Vagina (tissue), 2 donors: ENCODE data around the gene LRRC4C.

Experiments used
- POLR2A ChIP-seq, 2 donors: fragments of 450-650 bp; IDR thresholded peaks; one replicate each; pipeline ENCODE4 v1.6.1; 2017; ENCODE audit warnings: antibody characterized with exemption in 2 of 2, mild to moderate bottlenecking in 2 of 2, moderate library complexity in 2 of 2
- TF ChIP-seq, protein P1 (sequence below), 3 experiments: fragments of 450-650 bp in 2 of 3; fragments of 200-600 bp in 1 of 3; sonication (generic) in 1 of 3; IDR thresholded peaks; one replicate each; pipeline ENCODE4 v1.5.1; 2017 to 2019; ENCODE audit warnings: antibody characterized with exemption in 3 of 3, mild to moderate bottlenecking in 2 of 3, moderate library complexity in 2 of 3

DNA sequence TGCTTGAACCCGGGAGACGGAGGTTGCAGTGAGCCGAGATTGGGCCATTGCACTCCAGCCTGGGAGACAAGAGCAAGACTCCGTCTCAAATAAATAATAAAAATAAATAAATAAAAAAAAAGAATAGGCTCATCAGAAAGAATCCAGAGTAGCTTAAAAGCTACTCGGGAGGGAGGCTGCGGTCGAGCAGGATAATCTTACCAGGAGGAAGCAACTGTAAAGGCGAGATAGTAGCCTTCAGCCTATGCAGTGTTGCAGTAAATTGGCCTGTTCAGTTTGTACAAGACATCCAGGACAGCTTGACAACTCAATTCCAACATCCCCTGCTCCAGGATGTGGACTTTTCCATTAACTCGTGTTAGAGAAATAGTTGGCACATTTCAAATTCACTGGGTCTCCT lies 1164.7 kb downstream of the LRRC4C start:
- TF ChIP-seq, protein P1, sequence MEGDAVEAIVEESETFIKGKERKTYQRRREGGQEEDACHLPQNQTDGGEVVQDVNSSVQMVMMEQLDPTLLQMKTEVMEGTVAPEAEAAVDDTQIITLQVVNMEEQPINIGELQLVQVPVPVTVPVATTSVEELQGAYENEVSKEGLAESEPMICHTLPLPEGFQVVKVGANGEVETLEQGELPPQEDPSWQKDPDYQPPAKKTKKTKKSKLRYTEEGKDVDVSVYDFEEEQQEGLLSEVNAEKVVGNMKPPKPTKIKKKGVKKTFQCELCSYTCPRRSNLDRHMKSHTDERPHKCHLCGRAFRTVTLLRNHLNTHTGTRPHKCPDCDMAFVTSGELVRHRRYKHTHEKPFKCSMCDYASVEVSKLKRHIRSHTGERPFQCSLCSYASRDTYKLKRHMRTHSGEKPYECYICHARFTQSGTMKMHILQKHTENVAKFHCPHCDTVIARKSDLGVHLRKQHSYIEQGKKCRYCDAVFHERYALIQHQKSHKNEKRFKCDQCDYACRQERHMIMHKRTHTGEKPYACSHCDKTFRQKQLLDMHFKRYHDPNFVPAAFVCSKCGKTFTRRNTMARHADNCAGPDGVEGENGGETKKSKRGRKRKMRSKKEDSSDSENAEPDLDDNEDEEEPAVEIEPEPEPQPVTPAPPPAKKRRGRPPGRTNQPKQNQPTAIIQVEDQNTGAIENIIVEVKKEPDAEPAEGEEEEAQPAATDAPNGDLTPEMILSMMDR (IDR thresholded peaks at IDR 0.05): no peak
- TF ChIP-seq POLR2A (IDR thresholded peaks at IDR 0.05): no peak
